NCI-H2029 treated with DMSO at 0.1 percent for 48 hours (cell line): ENCODE results near the gene DDX31.

ENCODE experiments used
- DNase-seq: peaks from one replicate; lab custom pipeline; 2025; lab: John Stamatoyannopoulos, UW

Gene DDX31

DNA sequence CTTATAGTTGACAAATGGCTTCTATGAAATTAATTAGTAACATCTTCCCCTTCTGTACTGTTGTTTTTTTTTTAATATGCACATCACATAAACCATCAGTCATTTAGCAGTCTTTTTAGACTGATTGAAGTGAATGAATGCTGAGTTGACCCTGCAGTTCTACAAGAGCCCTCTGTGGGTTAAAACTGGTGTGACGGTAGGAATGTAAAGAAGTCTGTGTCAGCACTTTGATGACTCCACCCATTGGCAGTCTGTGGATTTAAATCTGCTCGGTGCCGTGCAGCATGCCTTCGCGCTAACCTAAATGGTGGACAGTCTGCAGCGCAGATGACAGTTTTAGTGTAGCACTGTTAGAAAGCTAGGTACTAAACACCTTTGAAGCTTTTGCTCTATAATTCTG is 3.6 kb upstream of the DDX31 start:
- no peak for DNase-seq

DNA sequence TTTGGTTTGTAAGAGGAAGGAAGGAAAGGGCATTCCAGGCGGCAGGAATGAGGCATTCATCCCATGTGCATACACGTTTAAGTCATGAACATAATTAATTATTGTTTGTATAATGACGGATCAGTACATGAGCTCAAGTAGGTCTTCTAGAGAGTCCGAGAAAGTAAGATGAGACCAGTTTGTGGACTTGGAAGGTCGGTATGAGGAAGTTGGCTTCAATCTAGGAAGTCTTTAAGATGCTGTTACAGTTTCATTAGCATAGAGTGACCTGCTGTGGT is 2.6 kb upstream of the DDX31 start:
- DNase-seq: no peak

DNA sequence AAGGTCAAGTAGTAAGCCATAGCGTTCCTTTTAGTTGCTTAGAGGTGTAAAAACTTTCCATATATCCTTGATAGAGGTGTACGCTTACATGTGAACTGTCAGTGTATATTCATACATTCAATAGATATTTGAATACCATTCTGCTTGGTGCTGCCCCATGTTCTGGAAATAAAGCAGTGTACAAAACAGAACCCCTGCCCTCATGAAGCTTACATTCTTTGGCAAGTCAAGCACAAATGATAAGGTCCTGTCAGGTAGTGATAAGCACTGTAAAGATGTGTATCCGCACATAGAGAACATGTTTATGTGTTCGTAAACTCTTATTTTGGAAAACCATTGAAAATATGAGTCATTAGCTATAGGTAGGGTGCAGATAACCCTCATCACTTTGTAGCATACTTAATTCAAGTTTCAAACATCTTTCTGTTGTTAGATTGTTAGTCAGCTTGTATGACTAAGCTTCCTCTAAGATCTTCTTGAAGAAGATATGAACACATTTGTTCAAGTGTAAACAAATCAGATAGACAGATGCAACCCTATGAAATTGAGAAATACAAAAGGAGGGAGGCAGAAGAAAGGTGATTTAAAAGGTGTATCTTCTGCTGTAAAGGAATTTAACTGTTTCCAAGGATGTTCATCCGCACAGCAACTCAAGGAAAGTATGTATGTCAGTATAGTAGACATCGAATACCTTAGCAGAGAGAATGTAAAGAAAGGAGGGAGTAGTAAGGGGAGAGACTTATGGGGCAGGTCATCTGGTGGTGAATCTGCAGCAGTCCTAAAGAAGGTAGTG is 2.0 kb upstream of the DDX31 start:
- DNase-seq: no peak

DNA sequence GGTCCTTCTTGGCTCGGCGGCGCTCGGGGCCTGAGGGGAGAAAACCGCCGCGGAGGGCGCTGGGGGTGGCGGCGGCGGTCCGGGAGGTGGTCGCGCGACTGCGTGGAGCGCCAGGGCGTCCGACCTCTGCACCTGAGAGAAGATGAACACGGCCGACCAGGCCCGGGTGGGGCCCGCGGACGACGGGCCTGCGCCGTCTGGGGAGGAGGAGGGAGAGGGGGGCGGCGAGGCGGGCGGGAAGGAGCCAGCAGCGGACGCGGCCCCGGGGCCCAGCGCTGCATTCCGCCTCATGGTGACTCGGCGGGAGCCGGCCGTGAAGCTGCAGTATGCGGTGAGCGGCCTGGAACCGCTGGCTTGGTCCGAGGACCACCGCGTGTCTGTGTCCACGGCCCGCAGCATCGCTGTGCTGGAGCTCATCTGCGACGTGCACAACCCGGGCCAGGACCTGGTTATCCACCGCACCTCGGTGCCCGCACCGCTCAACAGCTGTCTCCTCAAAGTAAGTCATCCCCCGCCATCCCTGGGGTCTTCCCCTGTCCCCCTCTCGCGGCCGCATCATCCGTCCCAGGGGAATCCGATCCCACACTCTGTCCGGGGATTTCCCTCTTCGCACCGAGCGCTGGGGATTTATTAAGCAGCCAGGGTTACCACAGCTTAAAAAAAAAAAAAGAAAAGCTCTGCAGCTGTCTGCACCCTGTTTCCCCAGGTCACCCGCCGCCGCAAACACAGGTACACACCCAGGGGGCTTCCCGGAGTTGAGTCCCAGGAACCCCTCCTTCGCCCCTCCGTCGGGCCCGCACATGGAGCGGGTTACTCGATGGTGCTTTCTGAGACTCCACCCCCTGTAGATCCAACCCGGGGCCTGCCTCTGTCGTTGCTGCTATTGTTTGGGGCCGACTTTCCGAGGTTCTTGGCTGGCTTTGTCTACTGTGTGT is 941 bp upstream of the DDX31 start, which contains the start of gene GTF3C4:
Gene GTF3C4 (plus strand): TSS at position 8 of the 935 bp plus-strand sequence. CDS start 135 bp downstream, at position 143.
- DNase-seq: peak; percentile 55

DNA sequence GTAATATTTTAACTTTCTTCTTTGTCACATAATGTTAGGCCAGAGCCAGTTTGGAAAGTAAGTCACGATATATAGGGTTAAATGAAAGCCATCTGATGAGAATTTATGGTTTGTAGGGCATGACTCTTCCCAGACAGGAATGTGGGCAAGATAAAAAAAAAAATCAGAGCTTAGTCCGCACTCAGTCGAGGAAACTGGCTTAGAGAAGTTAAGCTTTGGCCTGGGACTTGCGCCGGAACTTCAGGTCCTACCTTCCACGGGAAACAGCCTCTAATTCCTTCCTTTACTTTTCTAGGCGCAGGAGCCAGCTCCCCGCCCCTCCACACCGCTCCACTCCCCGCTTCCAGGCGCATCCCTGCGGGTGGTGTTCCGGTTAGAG is 475 bp downstream of the DDX31 start:
- DNase-seq: no peak

DNA sequence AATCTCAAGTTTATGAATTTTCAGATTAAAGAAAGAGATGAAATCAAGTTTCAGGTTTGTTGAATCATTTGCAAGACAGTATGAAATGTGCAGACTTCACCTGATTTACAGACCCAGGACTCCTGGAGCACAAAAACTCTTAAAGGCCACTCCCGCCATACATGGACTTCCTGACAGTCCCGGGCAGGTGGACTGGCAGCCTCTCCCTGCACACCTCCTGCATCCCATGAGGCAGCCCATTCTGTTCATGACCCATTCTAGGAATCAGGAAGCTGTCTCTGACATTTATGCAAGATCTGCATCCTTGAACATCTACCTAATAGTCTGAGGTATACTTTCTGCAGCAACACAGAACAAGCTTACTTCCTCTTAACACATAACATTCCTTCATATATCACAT is 5.9 kb downstream of the DDX31 start:
- DNase-seq: no peak

DNA sequence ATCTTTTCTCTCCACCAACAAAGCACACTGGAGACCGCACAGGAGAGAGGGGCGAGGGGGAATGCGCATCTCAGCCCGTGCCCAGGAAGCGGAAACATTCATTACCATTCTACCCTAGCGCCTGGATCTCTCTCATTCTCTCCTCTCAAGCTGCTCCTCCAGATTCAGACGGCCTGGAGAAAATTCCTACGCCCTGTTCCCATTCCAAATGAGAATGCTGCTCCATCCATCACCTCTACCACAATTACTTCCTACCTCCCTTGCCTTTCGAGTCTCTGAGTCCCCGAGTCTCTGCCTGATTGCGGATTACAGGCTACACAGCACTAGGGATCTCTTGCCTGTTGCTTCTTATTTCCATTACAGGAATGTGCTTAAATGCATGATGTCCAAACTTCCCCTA is 6.7 kb downstream of the DDX31 start:
- DNase-seq: no peak

DNA sequence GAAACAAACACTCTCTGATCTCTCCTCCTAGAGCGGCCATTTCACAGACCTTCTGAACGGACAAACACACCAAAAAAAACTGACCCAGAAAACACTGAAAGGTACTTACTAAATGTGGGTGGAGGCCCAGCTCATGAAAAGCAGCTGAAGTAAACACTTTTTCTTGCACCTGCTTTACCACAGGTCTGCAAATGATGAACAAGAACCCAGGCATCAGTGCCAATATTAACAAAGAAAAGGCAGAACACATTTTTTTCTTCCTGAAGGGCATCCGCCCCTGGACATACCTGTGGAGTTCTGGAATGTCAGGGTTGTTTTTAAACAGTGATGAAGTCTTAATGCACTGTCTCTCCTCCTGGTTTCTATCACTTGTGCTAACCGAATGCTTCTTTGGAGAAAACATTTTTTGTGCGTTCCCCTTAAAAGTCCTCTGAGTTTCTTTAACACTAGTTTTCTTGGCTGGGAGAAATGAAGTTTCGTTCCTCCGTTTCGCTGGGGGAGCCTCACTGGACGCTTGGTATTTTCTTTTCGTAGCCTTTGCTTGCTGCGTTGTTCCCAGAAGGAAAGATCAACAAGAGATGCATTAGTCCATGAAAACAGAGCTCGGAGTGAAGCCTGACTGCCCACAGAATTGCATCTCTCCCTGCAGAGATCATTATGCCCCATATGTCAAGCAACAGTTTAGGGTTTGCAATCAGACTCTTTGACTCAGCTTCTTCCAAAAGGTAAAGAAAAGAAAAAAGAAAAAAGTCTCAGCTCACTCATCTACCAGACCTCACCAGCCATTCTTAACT is 7.4 kb downstream of the DDX31 start:
- DNase-seq: no peak

DNA sequence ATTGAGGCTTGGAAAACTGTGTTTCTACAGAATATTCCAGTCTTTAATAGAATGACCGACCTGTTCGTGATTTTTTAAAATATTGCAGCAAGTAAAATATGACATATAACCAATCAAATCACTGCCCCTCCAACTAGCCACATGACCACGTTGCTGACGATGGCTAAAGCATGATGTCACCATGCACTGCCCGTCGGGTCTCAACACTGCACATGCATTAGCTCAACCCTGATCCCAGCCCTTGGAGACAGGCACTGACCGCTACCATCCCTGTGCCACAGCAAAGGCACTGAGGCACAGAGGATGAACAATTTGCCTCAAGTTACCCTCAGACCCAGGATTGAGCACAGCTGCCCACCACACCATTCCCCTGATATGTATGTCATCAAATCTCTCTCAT is 13.5 kb downstream of the DDX31 start:
- DNase-seq: no peak

DNA sequence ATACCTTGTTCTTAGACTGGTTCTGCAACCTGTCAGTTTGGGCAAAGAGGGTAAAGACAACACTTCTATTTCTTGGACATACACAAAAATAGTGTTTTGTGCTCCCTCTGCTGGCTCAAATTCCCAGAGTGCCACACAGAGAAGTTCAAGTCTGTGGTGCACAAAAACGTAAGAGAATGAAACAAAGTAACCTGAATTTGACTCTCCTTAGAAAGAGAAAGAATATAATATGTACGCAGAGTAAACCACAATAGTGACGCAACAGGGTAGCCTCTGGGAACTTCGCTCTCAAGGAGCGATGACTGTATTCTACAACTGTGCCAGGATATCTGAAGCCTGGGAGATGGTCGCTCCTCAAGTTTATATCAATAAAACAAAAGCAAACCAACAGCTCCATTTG is 18.5 kb downstream of the DDX31 start:
- no peak for DNase-seq

DNA sequence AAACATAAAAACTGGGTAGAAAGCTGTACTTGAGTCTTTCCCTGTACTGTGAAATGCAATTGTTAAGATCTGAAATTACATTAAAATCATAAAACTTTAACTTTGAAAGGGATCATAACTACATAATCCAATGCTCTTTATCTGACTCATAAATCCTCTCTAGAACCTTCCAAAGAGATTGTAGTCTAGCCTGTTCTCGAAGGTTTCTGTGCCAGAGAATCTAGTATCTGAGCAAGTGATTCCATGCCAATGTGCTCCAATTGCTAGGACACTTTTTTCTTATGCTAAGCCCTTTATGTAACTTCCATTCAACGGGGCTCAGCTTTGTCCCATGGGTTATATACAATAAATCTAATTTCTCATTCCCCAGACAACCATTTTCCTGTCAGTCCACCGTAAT is 21.1 kb downstream of the DDX31 start:
- DNase-seq: no peak

DNA sequence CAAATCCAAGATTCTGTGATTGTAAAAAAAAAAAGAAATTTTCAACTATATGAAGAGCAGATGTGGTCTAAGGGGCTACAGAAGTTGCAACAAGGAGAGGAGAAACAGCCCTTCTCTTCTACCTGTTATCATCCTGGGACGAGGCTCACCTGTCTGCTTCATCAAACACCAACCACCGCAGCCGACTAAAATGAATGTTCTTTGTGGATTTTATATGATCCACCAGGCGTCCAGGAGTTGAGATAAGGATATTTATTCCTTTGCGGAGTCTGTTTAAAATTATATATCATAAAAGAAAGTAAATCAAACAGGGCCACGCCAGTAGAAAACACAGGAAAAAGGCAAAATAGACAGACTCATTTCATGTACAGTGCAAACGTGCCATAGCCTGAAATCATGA is 21.5 kb downstream of the DDX31 start:
- no peak for DNase-seq

DNA sequence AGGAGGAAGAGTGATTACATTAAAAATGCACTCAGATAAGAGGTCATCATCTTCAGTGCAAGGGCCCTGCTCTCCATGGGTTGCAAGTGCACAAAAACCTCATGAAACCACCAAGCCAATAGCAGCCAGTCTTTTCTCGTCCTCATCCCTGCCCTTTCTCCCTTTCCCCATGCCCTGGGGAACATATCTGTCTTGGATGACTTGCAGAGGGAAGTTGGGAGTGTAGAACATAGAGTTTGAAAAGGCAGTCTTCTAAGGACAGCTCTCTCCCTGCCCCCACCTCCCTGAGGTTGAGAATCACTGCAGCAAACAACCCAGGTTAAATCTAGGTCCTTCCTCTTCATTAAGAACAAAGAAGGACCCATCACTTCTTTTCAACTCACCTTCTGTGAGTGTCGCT is 22.0 kb downstream of the DDX31 start:
- no peak for DNase-seq

DNA sequence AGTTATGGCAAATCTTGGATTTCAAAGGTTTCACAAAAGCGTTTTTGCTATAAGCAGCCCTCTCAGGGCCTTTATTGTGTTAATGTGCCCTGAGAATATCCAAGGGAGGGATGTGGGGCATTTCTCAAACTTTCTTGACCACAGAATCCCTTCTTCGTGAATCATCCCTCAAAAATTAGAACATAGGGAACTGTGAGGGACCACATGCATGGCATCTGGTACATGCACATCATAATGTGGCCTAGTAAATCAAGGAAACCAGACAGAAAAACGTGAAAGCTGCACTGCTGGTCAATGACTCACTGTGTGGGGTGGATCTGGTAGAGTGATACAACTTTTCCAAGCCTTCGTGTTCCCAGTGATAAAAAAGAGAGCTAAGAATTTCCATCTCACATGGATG is 22.4 kb downstream of the DDX31 start:
- no peak for DNase-seq

DNA sequence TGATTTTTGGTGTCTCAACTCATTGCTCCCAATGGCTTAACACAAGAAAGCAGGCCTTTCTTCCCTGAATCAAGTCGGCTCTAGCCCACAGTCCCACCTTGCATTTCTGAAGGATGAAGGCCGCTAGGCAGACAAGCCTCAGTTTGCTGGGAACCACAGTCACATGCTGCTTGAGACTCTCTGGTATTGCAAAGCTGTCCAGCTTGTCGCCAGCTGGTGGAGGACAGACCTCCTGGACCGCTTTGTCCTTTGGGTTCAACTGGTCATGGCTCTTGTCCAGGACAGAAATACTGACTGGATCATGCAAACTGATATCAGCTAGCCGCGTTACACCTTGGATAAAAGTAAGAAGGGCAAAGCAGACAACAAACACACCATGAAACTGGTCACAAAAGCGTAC is 23.1 kb downstream of the DDX31 start:
- no peak for DNase-seq

DNA sequence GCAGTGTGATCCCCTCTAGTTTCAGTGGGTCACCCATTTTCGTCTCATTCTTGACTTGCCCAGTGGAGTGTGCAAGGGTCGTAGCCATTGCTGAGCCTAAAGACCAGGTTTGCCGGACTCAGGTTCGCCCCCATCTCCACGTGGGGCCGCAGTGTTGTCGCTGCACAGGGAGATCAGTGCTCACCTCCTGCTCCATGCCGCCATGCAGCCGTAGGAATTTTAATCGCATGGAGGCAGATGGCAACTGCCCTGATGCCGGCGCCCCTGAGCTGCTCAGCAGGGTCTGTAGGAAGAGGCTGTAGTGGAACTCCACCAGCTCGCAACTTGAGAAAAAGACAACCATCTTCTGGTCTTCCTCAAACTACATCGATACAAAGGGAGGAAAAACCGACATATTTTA is 24.1 kb downstream of the DDX31 start:
- no peak for DNase-seq

DNA sequence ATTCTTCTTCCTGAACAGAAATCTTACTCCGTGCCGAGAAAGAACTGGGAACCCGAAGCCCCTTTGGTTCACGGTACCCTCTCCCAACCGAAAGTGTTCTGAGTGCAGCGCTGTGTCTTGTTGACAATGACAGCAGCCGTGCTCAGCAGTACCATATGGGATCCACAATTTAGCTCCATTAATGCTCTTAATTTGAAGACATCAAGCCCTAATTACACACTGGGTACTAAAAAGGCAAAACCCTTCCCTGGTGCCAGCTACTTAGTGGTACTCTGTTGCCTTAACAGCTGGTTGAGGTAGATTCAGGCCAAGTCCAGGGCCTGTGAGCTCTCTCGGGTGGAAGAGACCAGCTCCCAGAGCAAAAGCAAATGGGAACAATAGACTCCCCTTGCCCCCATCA is 24.5 kb downstream of the DDX31 start:
- DNase-seq: no peak

DNA sequence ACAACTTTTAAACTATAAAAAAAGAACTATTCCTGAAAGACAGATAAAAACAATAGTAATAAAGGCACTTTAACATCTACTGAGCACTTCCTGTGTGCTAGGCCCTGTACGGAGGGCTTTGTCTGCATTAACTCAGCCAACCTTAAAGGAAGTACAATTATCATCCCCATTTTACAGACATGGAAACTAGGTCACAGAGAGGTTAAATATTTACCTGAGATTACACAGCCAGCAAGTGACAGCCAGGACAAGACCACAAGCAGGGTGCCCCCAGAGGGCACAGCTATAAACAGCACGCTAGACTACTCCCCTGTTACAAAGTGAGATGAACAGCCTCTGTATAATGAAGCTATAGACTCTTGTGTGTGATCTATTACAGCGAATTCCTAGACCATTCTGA is 25.5 kb downstream of the DDX31 start:
- DNase-seq: no peak

DNA sequence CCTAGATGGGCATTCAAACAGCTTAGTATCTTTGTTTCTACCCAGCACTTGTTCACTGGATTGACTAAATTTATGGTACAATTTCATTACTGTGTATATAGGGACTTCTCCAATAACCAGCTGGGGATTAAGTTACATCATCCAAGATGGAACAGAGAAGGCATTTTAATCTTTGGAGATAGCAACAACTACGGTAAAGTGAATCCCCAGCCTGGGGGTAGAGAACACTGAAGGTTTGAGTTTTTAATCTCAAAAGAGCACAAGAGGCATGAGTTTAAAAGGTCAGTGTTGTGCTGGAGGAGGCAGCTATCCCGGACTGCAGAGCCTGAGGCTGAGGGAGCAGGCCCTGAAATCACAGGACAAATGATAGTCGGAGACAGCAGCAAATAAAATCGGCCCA is 28.6 kb downstream of the DDX31 start:
- DNase-seq: no peak

DNA sequence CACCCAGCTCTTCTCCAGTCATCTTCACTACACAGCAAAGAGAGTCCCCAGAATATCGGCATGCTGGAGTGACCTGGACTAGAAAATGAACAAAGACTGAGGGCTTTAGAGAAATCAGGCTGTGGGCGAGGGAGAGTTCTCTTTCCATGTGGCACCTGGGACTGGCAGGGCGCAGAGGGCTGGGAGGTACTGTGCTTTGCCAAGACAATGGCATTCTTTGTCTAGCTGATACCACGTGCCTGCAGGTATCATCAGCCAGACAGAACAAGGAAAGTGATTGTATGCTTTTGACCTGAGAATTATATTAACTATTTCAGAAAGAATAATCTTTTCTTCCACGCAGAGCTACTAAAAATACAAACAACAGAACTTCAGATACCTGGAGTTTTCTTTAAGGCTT is 30.5 kb downstream of the DDX31 start:
- DNase-seq: no peak

DNA sequence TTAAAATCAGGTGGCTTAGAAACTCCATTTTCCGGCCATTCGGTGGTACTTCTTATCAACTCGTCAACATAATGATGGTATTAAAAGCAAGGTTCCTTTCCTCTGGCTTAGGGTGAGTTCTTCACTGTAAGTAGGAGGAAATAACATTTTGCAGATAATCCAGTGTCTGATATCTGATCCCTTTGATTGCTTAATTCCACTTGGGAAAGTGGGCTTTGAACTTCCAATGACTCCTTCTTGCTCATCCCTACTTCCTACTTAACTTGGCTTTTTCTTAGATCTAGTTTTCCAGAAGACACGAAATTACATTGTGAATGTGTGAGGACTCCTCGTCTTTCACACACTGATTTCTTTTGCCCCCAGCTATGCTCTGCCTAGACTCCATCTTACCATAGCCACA is 31.5 kb downstream of the DDX31 start:
- DNase-seq: no peak

DNA sequence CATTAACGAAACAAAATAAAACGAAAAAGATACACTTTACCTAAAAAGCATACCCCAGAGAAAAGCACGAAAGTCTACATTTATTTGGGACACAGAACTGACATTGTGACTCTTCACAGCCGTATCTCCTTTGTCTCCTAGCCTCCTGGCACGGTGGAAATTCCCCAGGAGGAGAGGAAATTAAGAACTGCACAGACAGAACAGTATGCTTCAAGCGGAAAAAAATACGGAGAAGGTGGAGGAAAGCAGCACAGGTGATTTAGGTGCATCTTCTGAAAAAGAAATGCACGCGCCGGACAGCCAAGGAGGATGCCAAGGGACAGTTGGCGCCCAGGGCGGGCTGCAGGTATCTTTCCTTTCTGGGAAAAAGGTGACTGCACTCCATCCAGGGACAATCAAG is 32.0 kb downstream of the DDX31 start:
- DNase-seq: no peak

DNA sequence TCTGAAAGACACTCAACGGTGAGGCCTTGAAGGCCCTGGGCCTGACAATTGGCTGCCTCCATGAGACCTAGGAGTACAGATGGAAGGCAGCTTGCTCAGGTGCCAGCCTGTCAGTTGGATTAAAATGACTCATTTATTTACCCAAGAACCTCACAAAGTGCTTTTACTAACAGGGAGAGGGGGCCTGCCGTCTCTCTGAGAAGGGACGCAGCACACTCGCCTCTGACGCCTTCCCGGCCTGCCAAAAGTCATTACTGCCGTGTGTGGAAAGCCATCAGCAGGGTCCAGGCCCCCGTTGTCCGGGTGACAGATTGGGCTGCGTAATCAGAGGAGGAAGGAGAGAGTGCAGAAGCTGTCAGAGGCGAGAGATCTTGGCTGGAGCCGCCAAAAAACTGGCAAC is 32.4 kb downstream of the DDX31 start:
- peak; percentile 62 for DNase-seq
